Measurements from ENCODE around the gene SCGB2B2. TPM values are rescaled to one million over a fixed set of nuclear protein-coding genes. Genes with fewer than 3 reads are reported as not detected.
A peak's percentile ranks its signal among the peaks of the same experiment; 100 is the strongest.

The SCGB2B2 gene
- polyA plus RNA-seq, 1 of the 3 experiments (the other 2 are of a cell fraction): 0.03 TPM

- TF ChIP-seq FOXM1 (IDR thresholded peaks at IDR 0.05; ENCODE audit: low read depth) (peak; percentile 46; the same call in 1 of the 2 replicates), NRF1 (IDR thresholded peaks at IDR 0.05; ENCODE audit: low read depth, low read length) (peak; percentile 81), GABPA (IDR thresholded peaks at IDR 0.05; ENCODE audit: low read depth) (peak; percentile 76), TEAD4 (IDR thresholded peaks at IDR 0.05; ENCODE audit: borderline replicate concordance, insufficient read depth) (no peak), CHD2 (IDR thresholded peaks at IDR 0.05; ENCODE audit: low read length, partially characterized antibody) (peak; percentile 98), NFIC (IDR thresholded peaks at IDR 0.05; ENCODE audit: borderline replicate concordance) (peak; percentile 5; the same call in 1 of the 2 replicates)
These were observed 576 bp upstream of the SCGB2B2 start, which contains the start of gene ZNF302 (continued) for GRCh38 chr19:34677386-34678084.

- no peak overlapping the region for H2AFZ ChIP-seq (ENCODE audit: low read depth)
- CTCF ChIA-PET: interaction anchor here (1.2 to 1.9 kb wide), 3 partner anchors 12 to 37 kb away, joined by 4 to 11 read pairs (median 4); no protein-coding TSS in a partner anchor
- H3K4me1 ChIP-seq (ENCODE audit: control insufficient read depth in 1 of 2, insufficient read depth in 2 of 2, low read depth in 1 of 2, low read length in 1 of 2): peaks cover 0 to 7% of the 10 kb centered on the region in 2 experiments; a peak in 2 of 4 replicates
- no peaks in the 10 kb centered on the region for H3K9me3 ChIP-seq
- TF ChIP-seq SIN3A (IDR thresholded peaks at IDR 0.05; ENCODE audit: borderline replicate concordance, low read depth, low read length): no peak
- TF ChIP-seq YY1 (IDR thresholded peaks at IDR 0.05; ENCODE audit: low read depth): no peak
- no peak for TF ChIP-seq RAD21 (IDR thresholded peaks at IDR 0.05; ENCODE audit: low read length)
- no peak for TF ChIP-seq CHD2 (IDR thresholded peaks at IDR 0.05; ENCODE audit: low read length, partially characterized antibody)
- no peak for TF ChIP-seq GATA2 (CRISPR knock-in tag; IDR thresholded peaks at IDR 0.05)
- TF ChIP-seq EP300 (IDR thresholded peaks at IDR 0.05; ENCODE audit: borderline replicate concordance in 1 of 2, low read depth in 1 of 2, low read length in 1 of 2): no peak
- TF ChIP-seq MAX (IDR thresholded peaks at IDR 0.05; ENCODE audit: low read depth): no peak
- no peak for TF ChIP-seq TCF12 (IDR thresholded peaks at IDR 0.05)
- TF ChIP-seq NRF1 (IDR thresholded peaks at IDR 0.05; ENCODE audit: low read depth, low read length): no peak
- H4K20me1 ChIP-seq (ENCODE audit: insufficient read depth): no peaks in the 10 kb centered on the region
- H3K27ac ChIP-seq (ENCODE audit: low read depth in 2 of 2, low read length in 1 of 2): no peak overlapping the region
- H3K27me3 ChIP-seq (ENCODE audit: insufficient read depth): no peaks in the 10 kb centered on the region
- H3K9ac ChIP-seq: no peak overlapping the region
- H3K79me2 ChIP-seq (ENCODE audit: insufficient read depth): peaks cover 6% of the 10 kb centered on the region; the same call in 1 of the 2 replicates
- no peaks in the 10 kb centered on the region for H3K9me2 ChIP-seq
- no peak for DNase-seq
- H3K36me3 ChIP-seq (replicated peaks in 1 of 2; ENCODE audit: control insufficient read depth in 1 of 2, insufficient read depth in 2 of 2, low read length in 1 of 2): peaks cover 24 to 25% of the 10 kb centered on the region in 2 experiments
- H3F3A ChIP-seq (replicated peaks; ENCODE audit: insufficient read depth): no peaks in the 10 kb centered on the region
- no peak overlapping the region for H3K4me2 ChIP-seq
- WGBS (ENCODE audit: low lambda C conversion rate): 88% methylated on average over 9 of the region's 9 CpGs
- H3K4me3 ChIP-seq (ENCODE audit: low read depth in 2 of 2, low read length in 1 of 2): no peak overlapping the region; a peak in 1 of 4 replicates
- POLR2A ChIA-PET: interaction anchor here (2.9 kb wide), 1 partner anchor 31 kb away, joined by 22 read pairs; no protein-coding TSS in a partner anchor
These were observed 1.0 kb downstream of the SCGB2B2 start for GRCh38 chr19:34675919-34676318.

- Histone ChIP-seq H3F3A (replicated peaks; ENCODE audit: insufficient read depth) (no peaks in the 10 kb centered on the region), H3K4me2 (no peak overlapping the region), H4K20me1 (ENCODE audit: insufficient read depth) (no peaks in the 10 kb centered on the region), H3K9me2 (no peaks in the 10 kb centered on the region), H3K9ac (no peak overlapping the region), H3K27ac (ENCODE audit: low read depth in 2 of 2, low read length in 1 of 2) (no peak overlapping the region), H3K4me1 (ENCODE audit: control insufficient read depth in 1 of 2, insufficient read depth in 2 of 2, low read depth in 1 of 2, low read length in 1 of 2) (peaks cover 0 to 7% of the 10 kb centered on the region in 2 experiments; a peak in 2 of 4 replicates), H3K9me3 (no peaks in the 10 kb centered on the region), H3K79me2 (ENCODE audit: insufficient read depth) (peaks cover 6% of the 10 kb centered on the region; the same call in 1 of the 2 replicates), H3K4me3 (ENCODE audit: low read depth in 2 of 2, low read length in 1 of 2) (no peak overlapping the region), H2AFZ (ENCODE audit: low read depth) (no peak overlapping the region), H3K36me3 (replicated peaks in 1 of 2; ENCODE audit: control insufficient read depth in 1 of 2, insufficient read depth in 2 of 2, low read length in 1 of 2) (peaks cover 17 to 19% of the 10 kb centered on the region in 2 experiments), H3K27me3 (ENCODE audit: insufficient read depth) (no peaks in the 10 kb centered on the region)
- TF ChIP-seq FOXJ3 (CRISPR knock-in tag; IDR thresholded peaks at IDR 0.05) (no peak), CHD2 (IDR thresholded peaks at IDR 0.05; ENCODE audit: low read length, partially characterized antibody) (no peak), USF2 (IDR thresholded peaks at IDR 0.05; ENCODE audit: borderline replicate concordance, low read depth, low read length) (no peak), RAD21 (IDR thresholded peaks at IDR 0.05; ENCODE audit: low read length) (no peak), NRF1 (IDR thresholded peaks at IDR 0.05; ENCODE audit: low read depth, low read length) (no peak), TCF12 (IDR thresholded peaks at IDR 0.05) (no peak), MXI1 (IDR thresholded peaks at IDR 0.05; ENCODE audit: low read depth, low read length) (no peak), USF1 (IDR thresholded peaks at IDR 0.05; ENCODE audit: borderline replicate concordance, low read depth) (no peak)
- ChIA-PET POLR2A (no interaction called here), CTCF (interaction anchor here (1.2 to 1.9 kb wide), 2 partner anchors 12 to 35 kb away, joined by 4 to 11 read pairs; no protein-coding TSS in a partner anchor)
- 74% methylated on average over 3 of the region's 3 CpGs for WGBS (ENCODE audit: low lambda C conversion rate)
- DNase-seq: no peak
These were observed 1.7 kb downstream of the SCGB2B2 start for GRCh38 chr19:34675250-34675649.

All from SK-N-SH (cell line).